HG03097 (cell line): Measurements from ENCODE around the gene DPYSL3.
"Not testable (repeated sequence)": the region's sequence is repeated elsewhere in the genome, so short reads cannot be mapped to it uniquely, and the experiment has no call there.

Experiments used
- ATAC-seq: cut with Tn5 transposase; IDR thresholded peaks from one replicate; pipeline ENCODE4 v1.9.1; 2021; ENCODE audit not compliant: unreplicated experiment, low FRiP score

The DPYSL3 gene

DNA sequence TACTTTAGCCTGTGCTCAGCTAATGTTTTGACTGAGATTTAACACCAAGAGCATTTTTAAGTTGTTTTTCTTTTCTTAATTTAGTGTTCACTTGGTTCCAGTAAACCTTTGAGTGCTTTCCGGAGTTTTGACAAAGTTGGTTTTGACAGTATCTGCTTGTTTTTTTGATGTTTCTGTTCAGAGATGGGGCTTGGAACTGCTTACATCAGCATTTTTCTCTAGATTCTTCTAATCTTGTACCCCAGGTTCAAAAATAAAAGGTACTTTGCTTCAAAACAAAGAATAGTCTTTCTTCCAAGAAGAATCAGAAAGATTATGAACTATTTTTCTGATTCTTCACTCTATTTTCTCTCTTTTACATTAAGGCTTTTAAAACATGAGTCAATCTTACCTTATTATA is 132.2 kb downstream of the DPYSL3 start:
- ATAC-seq, result no peak

DNA sequence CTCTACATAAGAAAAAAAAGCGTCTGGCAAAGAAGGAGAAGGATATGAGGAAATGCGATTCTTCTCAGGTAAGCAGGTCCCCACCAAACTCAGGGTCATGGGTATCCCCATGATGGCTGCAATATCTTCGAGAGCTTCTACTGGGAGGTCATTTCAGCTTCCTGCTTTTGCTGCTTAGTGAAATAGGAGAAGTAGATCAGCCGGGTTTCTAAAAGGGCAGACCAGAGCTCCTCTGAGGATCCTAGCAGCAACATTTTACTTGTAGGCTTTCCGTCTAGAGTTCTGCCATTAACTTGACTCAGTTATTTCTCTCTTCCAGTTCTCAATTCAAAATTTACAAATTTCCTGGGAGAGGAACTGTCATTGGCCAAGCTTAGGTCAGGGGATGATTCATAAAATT is 134.7 kb downstream of the DPYSL3 start:
- no peak for ATAC-seq

DNA sequence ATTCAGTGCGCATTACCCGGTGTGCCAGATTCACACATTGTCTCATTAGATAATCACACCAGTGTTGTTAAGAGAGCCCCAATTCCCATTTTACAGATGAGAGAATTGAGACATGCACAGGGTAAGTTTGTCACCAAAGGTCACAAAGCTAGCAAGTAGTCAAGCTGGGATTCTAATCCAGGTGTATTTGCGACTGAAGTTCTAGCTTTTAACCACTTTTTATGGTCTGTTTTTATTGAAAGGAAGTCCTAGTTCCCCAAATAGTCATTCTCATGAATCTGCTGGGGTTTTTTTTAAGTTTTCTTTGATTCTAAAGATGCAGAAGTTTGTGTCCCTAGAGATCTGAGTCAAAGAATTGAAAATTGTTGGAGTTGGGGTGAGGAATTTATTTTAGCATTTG is 136.5 kb downstream of the DPYSL3 start:
- ATAC-seq, result no peak

DNA sequence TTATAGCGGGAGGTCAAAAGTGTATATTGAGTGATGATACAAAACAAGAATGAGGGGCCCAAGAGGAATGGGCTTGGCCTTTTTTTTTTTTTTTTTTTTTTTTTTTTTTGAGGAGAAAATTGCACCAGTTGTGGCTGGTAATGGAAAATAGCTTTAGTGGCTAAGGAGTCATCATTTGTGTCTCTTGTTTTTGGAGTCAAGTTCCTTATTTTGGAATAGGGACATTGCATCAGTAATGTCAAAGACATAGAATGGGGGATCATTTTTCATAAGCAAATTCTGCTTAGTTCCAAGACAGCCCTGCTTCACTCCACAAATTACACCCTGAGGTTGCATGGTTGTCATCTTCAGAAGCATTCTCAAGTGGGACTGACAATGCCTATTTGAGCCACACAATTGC is 137.7 kb downstream of the DPYSL3 start:
- ATAC-seq, result no peak

DNA sequence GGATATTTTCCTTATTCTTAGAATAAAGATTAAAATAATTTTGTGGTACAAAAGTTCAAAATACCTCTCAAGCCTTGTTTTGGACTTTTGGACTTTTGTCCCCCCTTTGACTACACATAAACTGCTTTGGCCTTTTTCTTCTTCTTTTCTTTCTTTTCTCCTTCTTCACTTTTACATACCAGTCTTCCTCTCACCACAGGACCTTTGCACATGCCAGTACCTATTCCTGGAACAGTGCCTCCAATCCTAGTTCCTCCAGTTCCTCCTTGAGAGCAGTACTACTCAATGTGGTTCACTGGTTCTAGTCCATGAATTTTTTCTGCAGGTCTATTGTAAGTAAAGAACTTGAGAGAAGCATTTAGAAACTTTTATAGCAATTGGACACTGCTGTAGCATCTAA is 138.6 kb downstream of the DPYSL3 start:
- ATAC-seq, result no peak

DNA sequence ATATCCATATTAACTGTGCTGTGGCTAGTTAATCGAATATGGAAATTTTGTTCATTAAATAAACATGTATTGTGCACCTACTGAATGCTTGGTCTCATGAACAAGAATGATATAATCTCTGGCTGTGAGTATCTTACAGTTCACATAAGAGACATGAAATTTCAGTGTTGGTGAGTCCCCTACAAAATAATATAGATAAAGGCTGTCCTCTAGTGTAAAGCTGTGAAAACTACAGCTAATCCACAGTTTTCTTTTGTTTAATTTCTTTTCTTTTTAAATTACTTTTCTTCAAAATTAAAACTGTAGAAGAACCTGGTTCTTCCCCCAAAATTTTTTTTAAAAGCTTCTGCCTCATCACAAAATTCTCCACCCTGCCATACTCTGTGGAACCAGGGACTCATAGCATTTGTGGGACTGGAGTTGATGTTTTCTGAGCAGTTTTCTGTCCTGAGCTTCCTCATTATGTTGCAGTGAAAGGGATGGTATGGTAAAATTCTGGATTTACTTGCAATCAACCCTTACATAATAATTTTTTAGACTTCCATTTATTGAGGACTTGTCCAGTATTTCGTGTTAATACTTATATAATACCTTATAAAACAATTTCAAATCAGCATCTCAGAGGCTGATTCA is 140.0 kb downstream of the DPYSL3 start:
- ATAC-seq, result no peak

DNA sequence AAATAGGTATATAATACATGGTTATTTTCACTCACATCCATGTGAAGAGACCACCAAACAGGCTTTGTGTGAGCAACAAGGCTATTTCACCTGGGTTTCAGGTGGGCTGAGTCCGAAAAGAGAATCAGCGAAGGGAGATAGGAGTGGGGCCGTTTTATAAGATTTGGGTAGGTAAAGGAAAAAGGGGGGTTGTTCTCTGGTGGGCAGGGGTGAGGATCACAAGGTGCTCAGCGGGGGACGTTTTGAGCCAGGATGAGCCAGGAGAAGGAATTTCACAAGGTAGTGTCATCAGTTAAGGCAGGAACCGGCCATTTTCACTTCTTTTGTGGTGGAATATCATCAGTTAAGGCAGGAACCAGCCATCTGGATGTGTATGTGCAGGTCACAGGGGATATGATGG is 142.5 kb downstream of the DPYSL3 start:
- not testable (repeated sequence) for ATAC-seq

DNA sequence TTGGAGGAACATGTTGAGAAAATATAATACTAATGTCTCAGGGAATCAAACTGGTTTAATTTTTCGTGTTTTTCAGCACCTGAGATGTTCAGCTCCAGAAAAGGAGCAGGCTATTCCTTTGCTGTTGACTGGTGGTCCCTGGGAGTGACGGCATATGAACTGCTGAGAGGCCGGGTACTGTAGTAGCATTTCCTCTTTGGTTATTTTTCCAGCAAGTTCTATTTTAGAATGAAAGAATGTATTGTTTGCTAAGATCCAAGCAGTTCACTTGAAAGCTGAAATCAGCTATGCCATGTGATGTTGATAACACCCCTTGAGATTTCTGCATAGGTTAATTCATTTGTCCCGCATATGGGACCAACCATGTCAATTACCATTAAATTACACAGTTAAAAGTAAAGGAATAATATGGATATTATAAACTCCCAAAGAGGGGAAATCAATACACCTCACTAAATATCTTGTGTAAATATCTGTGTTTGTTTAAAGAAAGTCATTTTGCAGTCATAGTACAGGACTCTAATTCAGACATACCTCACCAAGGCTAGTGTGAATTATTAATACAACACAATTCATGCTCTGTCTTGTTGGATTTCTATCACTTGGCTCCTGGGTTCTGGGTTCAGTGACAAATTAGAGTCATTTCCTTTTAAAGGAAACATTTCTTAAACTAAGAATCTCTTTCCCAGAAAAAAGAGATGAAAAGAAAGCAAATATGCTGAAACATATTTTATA is 148.3 kb downstream of the DPYSL3 start:
- no peak for ATAC-seq

DNA sequence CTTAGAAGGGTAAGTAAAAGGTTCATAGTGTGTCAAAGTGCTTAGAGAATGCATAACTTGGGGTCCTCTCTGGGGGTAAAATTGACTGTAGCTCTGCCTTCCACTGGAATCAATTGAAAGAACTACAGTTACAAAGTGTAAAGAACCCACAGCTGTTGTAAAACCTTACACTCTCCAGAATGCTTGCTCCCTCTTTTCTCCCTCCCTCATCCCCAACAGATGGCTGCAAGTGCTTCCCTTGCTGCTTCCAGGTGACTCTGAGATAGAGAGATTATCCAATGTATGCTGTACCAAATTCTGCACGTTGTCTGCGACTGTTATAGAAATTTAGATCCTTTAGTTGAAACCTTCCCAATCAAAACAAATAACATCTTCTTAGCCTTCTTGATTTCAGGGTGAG is 149.1 kb downstream of the DPYSL3 start:
- no peak for ATAC-seq

DNA sequence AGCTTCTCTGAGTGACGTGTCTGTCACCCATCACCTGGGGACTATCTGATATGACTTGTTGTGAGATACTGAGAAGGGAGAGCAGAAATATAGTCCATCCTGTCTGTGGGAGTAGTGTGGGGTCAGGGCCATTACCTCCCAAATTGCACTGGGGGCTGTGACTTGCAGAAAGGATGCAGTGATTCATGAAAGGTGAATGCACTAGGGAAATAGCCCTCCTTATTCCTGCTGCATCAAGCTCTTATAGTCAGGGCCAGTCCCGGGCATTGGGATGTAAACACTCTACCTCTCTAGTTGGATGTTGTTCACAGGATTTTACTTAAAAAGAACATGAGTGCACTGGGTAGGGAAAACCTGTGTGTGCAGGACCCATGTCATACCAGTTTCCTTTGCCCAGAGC is 150.3 kb downstream of the DPYSL3 start:
- ATAC-seq, result no peak

DNA sequence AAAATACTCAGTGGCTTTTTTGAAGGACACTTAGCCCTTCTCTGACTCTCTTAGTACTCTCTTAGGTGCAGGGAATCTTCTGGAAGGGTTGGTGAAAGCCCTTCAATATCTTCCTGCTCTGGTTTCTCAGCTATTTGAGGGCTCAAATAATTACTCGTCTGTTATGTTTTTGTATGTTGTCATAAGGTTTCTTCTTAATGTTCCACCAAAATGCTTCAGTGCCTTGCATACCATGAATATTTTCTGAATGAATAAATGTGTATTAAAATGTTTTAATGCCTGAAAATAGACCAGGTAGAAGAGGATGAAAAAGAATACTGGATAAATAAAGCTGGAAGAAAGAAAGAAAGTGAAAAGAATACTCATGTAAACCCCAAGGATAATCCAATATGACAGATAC is 150.8 kb downstream of the DPYSL3 start:
- no peak for ATAC-seq

DNA sequence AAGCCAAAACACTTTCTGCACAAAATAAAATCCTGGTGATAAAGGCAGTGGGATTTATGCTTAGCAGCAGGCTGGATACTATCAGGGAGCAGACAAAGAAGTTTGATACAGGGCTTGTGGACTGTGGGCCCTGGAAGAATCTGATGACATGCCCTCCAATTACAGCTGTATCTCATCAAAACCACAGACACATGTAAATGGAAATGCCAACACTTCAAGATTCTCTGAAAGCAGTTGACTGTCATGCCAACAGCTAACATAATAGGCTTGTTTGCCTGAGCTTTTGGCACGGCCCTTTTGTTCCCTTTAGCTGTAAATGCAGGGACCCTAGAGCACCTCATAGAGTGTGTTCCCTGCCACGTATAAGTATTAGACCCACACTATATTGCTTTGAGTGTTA is 160.6 kb downstream of the DPYSL3 start:
- ATAC-seq, result no peak

DNA sequence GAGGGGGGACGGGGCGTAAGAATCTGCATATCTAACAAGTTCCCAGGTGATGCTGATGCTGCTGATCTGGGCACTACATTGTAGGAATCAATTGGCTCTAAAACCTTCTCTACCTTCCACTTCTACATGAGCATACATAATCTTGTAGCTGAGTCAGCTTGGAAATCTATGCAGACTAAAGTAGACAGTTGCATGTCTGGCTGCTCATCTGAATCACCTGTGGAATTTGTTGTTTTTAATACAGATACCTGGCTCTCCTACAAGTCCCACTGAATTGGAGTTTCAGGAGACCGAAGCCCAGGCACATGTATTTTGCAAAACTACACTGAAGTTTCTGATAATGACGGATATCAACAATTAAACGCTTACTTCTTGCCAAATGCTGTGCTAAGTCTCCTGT is 161.4 kb downstream of the DPYSL3 start:
- no peak for ATAC-seq

DNA sequence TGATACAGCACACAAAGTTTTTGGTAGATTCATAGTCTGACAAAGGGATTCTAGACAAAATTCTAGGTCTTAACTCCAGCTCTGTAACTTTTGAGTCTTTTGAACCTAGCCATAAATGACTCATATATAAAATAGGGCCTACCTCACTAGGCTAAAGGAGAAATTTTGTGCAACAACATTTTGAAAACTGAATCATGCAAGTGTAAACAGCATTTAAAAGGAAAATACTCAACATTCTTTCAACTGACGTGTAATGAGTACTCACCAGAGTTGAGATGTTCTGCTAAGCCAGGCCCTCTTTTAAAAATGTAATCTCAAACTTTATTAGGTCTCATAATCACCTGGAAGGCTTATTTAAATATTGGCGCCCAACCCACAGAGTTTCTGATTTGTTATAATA is 161.8 kb downstream of the DPYSL3 start:
- ATAC-seq, result no peak

DNA sequence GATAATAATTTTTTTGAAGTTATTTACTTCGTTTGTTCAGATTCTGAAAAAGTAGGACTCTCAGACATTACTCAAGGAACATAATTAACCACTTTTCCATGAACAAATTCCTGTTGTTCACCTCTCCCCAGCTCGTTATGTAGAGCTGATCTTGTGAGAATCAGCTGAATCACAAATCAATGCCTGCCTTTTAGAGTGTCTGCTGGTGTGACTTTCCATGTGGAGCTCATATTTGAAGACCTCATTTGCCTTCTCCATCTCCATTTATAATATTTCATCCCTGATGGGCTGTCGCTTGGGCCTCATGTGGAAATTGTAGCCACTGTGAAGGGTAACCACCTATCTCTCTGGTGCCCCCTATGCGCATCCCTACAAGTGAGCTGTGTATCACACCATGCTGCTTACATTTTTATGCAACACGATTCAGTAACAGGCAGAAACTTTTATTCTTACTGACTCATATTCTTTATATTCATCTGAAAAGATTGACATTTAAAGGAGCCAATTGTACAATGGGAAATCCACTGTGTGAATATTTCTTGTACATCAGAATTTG is 163.8 kb downstream of the DPYSL3 start:
- ATAC-seq, result no peak

DNA sequence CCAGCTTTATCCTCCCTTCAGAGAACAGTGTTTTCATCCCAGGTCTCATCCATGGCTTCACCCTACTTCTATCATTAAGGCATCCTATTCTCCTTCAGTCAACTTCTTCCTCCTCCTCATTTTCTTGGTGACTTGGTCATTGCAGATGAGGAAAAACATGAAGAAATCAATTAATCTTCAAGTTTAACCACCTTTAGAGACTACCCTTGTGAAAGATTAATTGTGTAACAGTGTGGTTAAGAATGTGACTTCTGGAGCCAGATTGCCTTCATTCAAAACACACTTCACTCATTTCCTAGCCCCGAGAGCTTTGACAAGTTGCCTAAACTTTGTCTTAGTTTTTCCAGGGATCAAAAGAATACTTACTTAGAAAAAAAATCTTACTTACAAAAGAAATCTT is 165.0 kb downstream of the DPYSL3 start:
- no peak for ATAC-seq

DNA sequence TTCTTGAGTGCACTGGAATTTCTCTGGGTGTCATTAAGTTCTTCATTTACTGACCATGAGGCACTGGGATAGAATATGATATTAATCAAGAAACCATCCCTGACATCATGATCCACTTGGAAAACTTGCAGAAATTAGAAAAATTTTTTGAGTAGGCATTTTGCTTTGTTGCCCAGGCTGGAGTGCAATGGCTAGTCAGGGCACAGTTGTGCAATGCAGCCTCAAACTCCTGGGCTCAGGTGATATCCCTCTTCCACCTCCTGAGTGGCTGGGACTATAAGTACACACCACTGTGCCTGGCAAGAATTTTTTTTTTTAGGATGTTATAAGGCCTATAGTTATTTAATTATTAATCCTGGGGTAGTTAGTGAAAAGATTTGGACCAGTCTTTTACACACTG is 168.5 kb downstream of the DPYSL3 start:
- ATAC-seq, result no peak

DNA sequence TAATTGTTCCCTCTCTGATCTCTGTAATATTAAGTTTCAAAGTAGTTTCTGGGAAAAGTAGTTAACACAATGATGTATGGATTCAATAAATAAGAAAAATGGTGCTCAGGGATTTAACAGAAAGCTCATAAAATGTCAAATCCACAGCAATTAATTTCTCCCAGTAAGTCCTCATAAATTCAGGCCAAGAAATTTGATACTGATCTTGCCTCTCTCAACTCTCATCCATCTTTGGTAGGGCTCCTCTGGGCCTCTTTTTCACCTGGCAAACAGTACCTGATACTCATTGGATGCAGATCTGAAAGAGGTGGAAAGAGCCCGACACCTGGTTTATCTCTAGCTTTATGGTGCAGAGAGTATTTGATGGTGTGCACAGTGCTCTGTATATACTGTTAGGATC is 168.9 kb downstream of the DPYSL3 start:
- ATAC-seq, result no peak
